Caco-2 (cell line): Measurements from ENCODE around the gene PACS2. TPM values are rescaled to one million over a fixed set of nuclear protein-coding genes. Genes with fewer than 3 reads are reported as not detected.
A peak's percentile ranks its signal among the peaks of the same experiment; 100 is the strongest.

ENCODE experiments used
- BruUV-seq: library from RNA; stranded (reverse); fragments of 400-500 nt; replicated peaks from 2 replicates; lab custom pipeline; 2021; lab: Mats Ljungman, UMichigan
- CTCF ChIA-PET: fragments of 300-600 bp; sonication (Branson Sonifier 250); formaldehyde crosslinking; loops from one replicate; lab custom pipeline; 2022; ENCODE audit warnings: antibody characterized with exemption; lab: Charles Lee
- POLR2A ChIA-PET: fragments of 300-600 bp; sonication (Branson Sonifier 250); formaldehyde crosslinking; loops from one replicate; lab custom pipeline; 2022; ENCODE audit warnings: antibody characterized with exemption; lab: Charles Lee
- DNase-seq, 2 experiments: peaks; one replicate each; pipeline versions ENCODE4 v3.0.0 to v3.0.0-alpha.2; 2020 to 2022
- H3K27me3 ChIP-seq: replicated peaks from 2 replicates; pipeline ENCODE4 v1.6.0; 2011; ENCODE audit warnings: low read length; ENCODE audit not compliant: control insufficient read depth, insufficient read depth
- H3K36me3 ChIP-seq: 2 replicates; pipeline ENCODE4 v1.5.1; 2011; ENCODE audit warnings: low read length; ENCODE audit not compliant: control insufficient read depth, insufficient read depth
- H3K4me1 ChIP-seq: fragments of 250-450 bp; sonication (Bioruptor Pico); 2 replicates; pipeline ENCODE4 v1.5.1; 2020; ENCODE audit warnings: mild to moderate bottlenecking
- H3K4me3 ChIP-seq: 2 replicates; pipeline ENCODE4 v1.5.1; 2011; ENCODE audit warnings: low read depth, mild to moderate bottlenecking, control low read depth, low read length
- H3K9me3 ChIP-seq: fragments of 250-450 bp; sonication (Bioruptor Pico); 2 replicates; pipeline ENCODE4 v1.5.1; 2020; ENCODE audit warnings: mild to moderate bottlenecking, moderate library complexity
- H3K27ac Mint-ChIP-seq: one replicate; pipeline ENCODE4 v1.8.0; 2022; ENCODE audit warnings: mixed read lengths; ENCODE audit not compliant: unreplicated experiment
- H3K27me3 Mint-ChIP-seq: one replicate; pipeline ENCODE4 v1.8.0; 2022; ENCODE audit warnings: mixed read lengths; ENCODE audit not compliant: insufficient read depth, unreplicated experiment
- H3K36me3 Mint-ChIP-seq: one replicate; pipeline ENCODE4 v1.8.0; 2022; ENCODE audit warnings: mild to moderate bottlenecking, mixed read lengths; ENCODE audit not compliant: insufficient read depth, unreplicated experiment
- H3K4me1 Mint-ChIP-seq: one replicate; pipeline ENCODE4 v1.8.0; 2022; ENCODE audit warnings: low read depth, mixed read lengths; ENCODE audit not compliant: unreplicated experiment
- H3K4me3 Mint-ChIP-seq: one replicate; pipeline ENCODE4 v1.8.0; 2022; ENCODE audit warnings: mild to moderate bottlenecking, moderate library complexity, mixed read lengths; ENCODE audit not compliant: unreplicated experiment
- H3K9me3 Mint-ChIP-seq: one replicate; pipeline ENCODE4 v1.8.0; 2022; ENCODE audit warnings: mixed read lengths; ENCODE audit not compliant: unreplicated experiment
- intact Hi-C: fragments of 100-400 bp; cut with micrococcal nuclease; formaldehyde crosslinking; loops from one replicate; pipeline ENCODE4 v1.10.0; 2022; ENCODE audit not compliant: unreplicated experiment
- total RNA-seq: library from RNA; stranded (reverse); gene quantifications from 2 replicates; pipeline ENCODE4 v1.2.3, GENCODE V29; 2022
- TF ChIP-seq, protein P1 (sequence below), 2 experiments: fragments of 200-600 bp in 1 of 2; IDR thresholded peaks; 1 replicate in 1 of 2; 2 replicates in 1 of 2; pipeline versions ENCODE4 v1.5.1 to v1.8.0; 2011 to 2022; ENCODE audit warnings: antibody characterized with exemption in 1 of 2, control low read depth in 1 of 2, inconsistent platforms in 1 of 2, low read depth in 1 of 2, low read length in 1 of 2, mild to moderate bottlenecking in 1 of 2, moderate library complexity in 1 of 2; ENCODE audit not compliant: insufficient read depth in 1 of 2, severe bottlenecking in 1 of 2, unreplicated experiment in 1 of 2

Gene PACS2
- total RNA-seq, 1 experiment from 2014 or later, result 58.1 TPM

DNA sequence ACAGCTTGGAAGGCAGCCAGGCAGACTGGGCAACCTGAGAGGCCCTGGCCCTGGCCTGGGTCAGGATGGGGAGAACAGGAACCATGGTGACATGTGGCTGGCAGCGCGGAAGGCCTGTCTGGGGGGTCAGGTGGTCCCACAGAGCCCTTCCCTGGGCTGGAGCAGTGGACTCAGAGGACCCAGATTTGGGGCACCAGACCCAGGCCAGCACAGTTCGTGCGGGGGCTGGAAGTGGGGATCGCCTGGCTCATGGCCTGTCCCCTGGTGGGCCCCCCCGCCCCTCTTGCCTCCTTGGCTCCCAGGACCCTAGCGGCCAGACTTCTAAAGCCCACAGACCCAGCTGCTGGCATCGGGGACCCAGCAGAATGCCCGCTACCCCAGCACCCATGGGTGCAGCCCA lies 126.4 kb downstream of the PACS2 start:
- Mint-ChIP-seq H3K4me1 (no peaks in the 10 kb centered on the region), H3K4me3 (no peak overlapping the region), H3K27ac (no peak overlapping the region), H3K27me3 (no peaks in the 10 kb centered on the region), H3K9me3 (no peaks in the 10 kb centered on the region), H3K36me3 (peaks cover 20% of the 10 kb centered on the region)
- no peak for DNase-seq
- intact Hi-C loops, result no loop called here
- Histone ChIP-seq H3K36me3 (no peaks in the 10 kb centered on the region), H3K9me3 (no peaks in the 10 kb centered on the region), H3K27me3 (no peaks in the 10 kb centered on the region), H3K4me3 (no peak overlapping the region), H3K4me1 (no peaks in the 10 kb centered on the region)
- POLR2A ChIA-PET, result no interaction called here
- TF ChIP-seq, protein P1, sequence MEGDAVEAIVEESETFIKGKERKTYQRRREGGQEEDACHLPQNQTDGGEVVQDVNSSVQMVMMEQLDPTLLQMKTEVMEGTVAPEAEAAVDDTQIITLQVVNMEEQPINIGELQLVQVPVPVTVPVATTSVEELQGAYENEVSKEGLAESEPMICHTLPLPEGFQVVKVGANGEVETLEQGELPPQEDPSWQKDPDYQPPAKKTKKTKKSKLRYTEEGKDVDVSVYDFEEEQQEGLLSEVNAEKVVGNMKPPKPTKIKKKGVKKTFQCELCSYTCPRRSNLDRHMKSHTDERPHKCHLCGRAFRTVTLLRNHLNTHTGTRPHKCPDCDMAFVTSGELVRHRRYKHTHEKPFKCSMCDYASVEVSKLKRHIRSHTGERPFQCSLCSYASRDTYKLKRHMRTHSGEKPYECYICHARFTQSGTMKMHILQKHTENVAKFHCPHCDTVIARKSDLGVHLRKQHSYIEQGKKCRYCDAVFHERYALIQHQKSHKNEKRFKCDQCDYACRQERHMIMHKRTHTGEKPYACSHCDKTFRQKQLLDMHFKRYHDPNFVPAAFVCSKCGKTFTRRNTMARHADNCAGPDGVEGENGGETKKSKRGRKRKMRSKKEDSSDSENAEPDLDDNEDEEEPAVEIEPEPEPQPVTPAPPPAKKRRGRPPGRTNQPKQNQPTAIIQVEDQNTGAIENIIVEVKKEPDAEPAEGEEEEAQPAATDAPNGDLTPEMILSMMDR (IDR thresholded peaks at IDR 0.05; ENCODE audit: insufficient read depth in 1 of 2, low read depth in 1 of 2, low read length in 1 of 2, severe bottlenecking in 1 of 2, unreplicated experiment in 1 of 2), result no peak
- no TSS peak for BruUV-seq
- CTCF ChIA-PET, result interaction anchor here (0.7 kb wide), 1 partner anchor 33 kb away, joined by 3 read pairs; no protein-coding TSS in a partner anchor

DNA sequence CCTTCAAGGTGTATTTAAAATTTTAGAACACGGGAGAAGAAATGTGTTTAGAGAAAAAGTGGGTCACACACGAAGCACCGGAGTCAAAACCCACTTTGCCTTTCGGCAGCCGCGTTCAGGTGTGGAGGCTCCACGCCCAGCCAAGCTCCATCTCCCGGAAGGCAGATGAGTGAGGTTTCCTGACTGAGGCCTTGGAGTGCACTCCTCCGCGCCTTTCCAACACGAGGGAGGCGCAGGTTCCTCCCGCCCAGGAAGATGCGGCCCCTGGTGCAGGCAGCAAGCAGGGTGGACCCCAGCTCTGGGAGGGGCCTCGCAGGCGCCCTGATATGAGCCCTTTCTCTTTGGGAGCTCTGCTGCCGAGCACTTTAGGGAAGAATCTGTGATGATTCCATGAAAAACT lies 127.6 kb downstream of the PACS2 start:
- intact Hi-C loops, result no loop called here
- CTCF ChIA-PET, result no interaction called here
- BruUV-seq, result TSS peak; percentile 22

DNA sequence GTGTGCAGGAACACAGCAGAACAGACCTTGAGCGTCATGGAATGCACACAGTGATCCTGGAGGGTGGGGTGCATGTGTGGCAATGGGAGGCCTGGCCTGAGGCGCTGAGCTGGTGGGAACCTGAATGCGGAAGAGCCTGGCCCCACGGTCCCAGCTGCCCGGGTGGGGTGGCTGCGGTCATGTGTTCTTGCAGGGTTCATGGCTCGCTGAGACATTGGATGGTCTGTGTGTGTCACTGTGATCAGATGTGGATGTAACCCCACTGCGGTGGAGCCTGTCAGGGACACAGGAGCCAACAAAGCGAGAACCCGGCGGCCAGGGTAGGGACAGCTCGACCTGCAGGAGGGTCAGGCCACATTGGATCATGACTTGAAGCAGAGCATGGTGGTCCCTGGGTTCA lies 128.3 kb downstream of the PACS2 start:
- H3K27me3 Mint-ChIP-seq, result no peaks in the 10 kb centered on the region
- CTCF ChIA-PET, result no interaction called here
- no peaks in the 10 kb centered on the region for H3K4me1 Mint-ChIP-seq
- intact Hi-C loops, result no loop called here
- H3K27me3 ChIP-seq, result no peaks in the 10 kb centered on the region
- DNase-seq, result no peak
- TF ChIP-seq, protein P1 (IDR thresholded peaks at IDR 0.05; ENCODE audit: insufficient read depth in 1 of 2, low read depth in 1 of 2, low read length in 1 of 2, severe bottlenecking in 1 of 2, unreplicated experiment in 1 of 2), result no peak
- H3K9me3 ChIP-seq, result no peaks in the 10 kb centered on the region
- H3K4me3 ChIP-seq, result no peak overlapping the region
- no peak overlapping the region for H3K4me3 Mint-ChIP-seq
- no peaks in the 10 kb centered on the region for H3K36me3 ChIP-seq
- H3K27ac Mint-ChIP-seq, result no peak overlapping the region
- POLR2A ChIA-PET, result interaction anchor here (0.5 kb wide), 1 partner anchor 29 kb away, joined by 5 read pairs; no protein-coding TSS in a partner anchor
- peaks cover 23% of the 10 kb centered on the region for H3K36me3 Mint-ChIP-seq
- no peaks in the 10 kb centered on the region for H3K9me3 Mint-ChIP-seq
- H3K4me1 ChIP-seq, result no peaks in the 10 kb centered on the region
- no TSS peak for BruUV-seq

More for the DNA sequence above, 127.6 kb downstream of the PACS2 start:
- no peak for DNase-seq
- H3K27ac Mint-ChIP-seq, result no peak overlapping the region
- H3K4me3 Mint-ChIP-seq, result no peak overlapping the region
- Histone ChIP-seq H3K4me1 (no peaks in the 10 kb centered on the region), H3K9me3 (no peaks in the 10 kb centered on the region), H3K36me3 (no peaks in the 10 kb centered on the region), H3K27me3 (no peaks in the 10 kb centered on the region), H3K4me3 (no peak overlapping the region)
- no peaks in the 10 kb centered on the region for H3K27me3 Mint-ChIP-seq
- POLR2A ChIA-PET, result no interaction called here
- peaks cover 20% of the 10 kb centered on the region for H3K36me3 Mint-ChIP-seq
- H3K9me3 Mint-ChIP-seq, result no peaks in the 10 kb centered on the region
- TF ChIP-seq, protein P1 (IDR thresholded peaks at IDR 0.05; ENCODE audit: insufficient read depth in 1 of 2, low read depth in 1 of 2, low read length in 1 of 2, severe bottlenecking in 1 of 2, unreplicated experiment in 1 of 2), result no peak
- no peaks in the 10 kb centered on the region for H3K4me1 Mint-ChIP-seq
